ENCODE results near the gene SFMBT1. TPM values are rescaled to one million over a fixed set of nuclear protein-coding genes. Genes with fewer than 3 reads are reported as not detected.

SFMBT1 gene
- total RNA-seq, 4 donors from 2014 or later, result 17.2 to 35.3 (median 31.1) TPM

GRCh38 chr3:52860424-52860768 lies 185.5 kb downstream of the SFMBT1 start:
- Histone ChIP-seq H3K9me3 (no peaks in the 10 kb centered on the region), H3K36me3 (no peaks in the 10 kb centered on the region), H3K4me1 (no peaks in the 10 kb centered on the region), H3K27me3 (no peaks in the 10 kb centered on the region), H3K4me3 (replicated peaks in 1 of 3) (no peak overlapping the region), H3K27ac (no peak overlapping the region)
- no peak for DNase-seq
- intact Hi-C loops (cut with DNase I), result no loop called here
- TF ChIP-seq CTCF (IDR thresholded peaks at IDR 0.05), result no peak
- no peak for TF ChIP-seq POLR2A (IDR thresholded peaks at IDR 0.05)
- WGBS, 2 donors, result 89 to 94% methylated on average over 5 to 8 of the region's 8 CpGs

GRCh38 chr3:52859686-52860423 lies 186.0 kb downstream of the SFMBT1 start:
- H3K4me1 ChIP-seq, result no peaks in the 10 kb centered on the region
- H3K36me3 ChIP-seq, result no peaks in the 10 kb centered on the region
- TF ChIP-seq CTCF (IDR thresholded peaks at IDR 0.05) (no peak), POLR2A (IDR thresholded peaks at IDR 0.05) (no peak)
- intact Hi-C loops (cut with DNase I), result no loop called here
- no peak for DNase-seq
- H3K4me3 ChIP-seq (replicated peaks in 1 of 3), result no peak overlapping the region
- H3K9me3 ChIP-seq, result no peaks in the 10 kb centered on the region
- no peak overlapping the region for H3K27ac ChIP-seq
- H3K27me3 ChIP-seq, result no peaks in the 10 kb centered on the region
- WGBS, 2 donors, result 85 to 92% methylated on average over 8 of the region's 8 CpGs

GRCh38 chr3:52857864-52858263 lies 188.0 kb downstream of the SFMBT1 start:
- peaks cover 0 to 7% of the 10 kb centered on the region in 2 donors for H3K36me3 ChIP-seq
- intact Hi-C loops (cut with DNase I), result no loop called here
- no peaks in the 10 kb centered on the region for H3K27me3 ChIP-seq
- WGBS, 2 donors, result 85 to 89% methylated on average over 5 of the region's 5 CpGs
- no peak overlapping the region for H3K27ac ChIP-seq
- no peak for DNase-seq
- no peaks in the 10 kb centered on the region for H3K9me3 ChIP-seq
- no peak overlapping the region for H3K4me3 ChIP-seq (replicated peaks in 1 of 3)
- TF ChIP-seq CTCF (IDR thresholded peaks at IDR 0.05) (no peak), POLR2A (IDR thresholded peaks at IDR 0.05) (no peak)
- no peaks in the 10 kb centered on the region for H3K4me1 ChIP-seq

GRCh38 chr3:52857133-52857532 lies 188.7 kb downstream of the SFMBT1 start:
- Histone ChIP-seq H3K36me3 (peaks cover 2 to 7% of the 10 kb centered on the region in 2 donors), H3K9me3 (no peaks in the 10 kb centered on the region), H3K27ac (no peak overlapping the region), H3K4me1 (no peaks in the 10 kb centered on the region), H3K27me3 (no peaks in the 10 kb centered on the region), H3K4me3 (replicated peaks in 1 of 3) (no peak overlapping the region)
- no peak for TF ChIP-seq CTCF (IDR thresholded peaks at IDR 0.05)
- intact Hi-C loops (cut with DNase I), result no loop called here
- DNase-seq, result no peak
- 46 to 48% methylated on average over 3 of the region's 3 CpGs for WGBS, 2 donors

- intact Hi-C loops (cut with DNase I), result no loop called here
- DNase-seq, result no peak
- peaks cover 7% of the 10 kb centered on the region in 2 donors for H3K36me3 ChIP-seq
- WGBS, 2 donors, result 91 to 93% methylated on average over 5 of the region's 5 CpGs
- no peak overlapping the region for H3K27ac ChIP-seq
- no peaks in the 10 kb centered on the region for H3K9me3 ChIP-seq
- H3K4me1 ChIP-seq, result no peaks in the 10 kb centered on the region
- TF ChIP-seq CTCF (IDR thresholded peaks at IDR 0.05), result no peak
- no peak for TF ChIP-seq POLR2A (IDR thresholded peaks at IDR 0.05)
- no peak overlapping the region for H3K4me3 ChIP-seq (replicated peaks in 1 of 3)
- no peaks in the 10 kb centered on the region for H3K27me3 ChIP-seq
Observed at GRCh38 chr3:52856666-52857065, 189.2 kb downstream of the SFMBT1 start.
